SJCRH30 (cell line): ENCODE results near the gene NEU3. TPM values are rescaled to one million over a fixed set of nuclear protein-coding genes. Genes with fewer than 3 reads are reported as not detected.
"Not testable (repeated sequence)": the region's sequence is repeated elsewhere in the genome, so short reads cannot be mapped to it uniquely, and the experiment has no call there.

Experiments used
- DNase-seq, 2 experiments: peaks; one replicate each; pipeline ENCODE4 v3.0.0-alpha.2; 2015 to 2020
- H3K27ac ChIP-seq: fragments of 250-450 bp; sonication (Bioruptor Pico); 2 replicates; pipeline ENCODE4 v1.5.1; 2020; ENCODE audit warnings: mild to moderate bottlenecking, moderate library complexity
- H3K27me3 ChIP-seq: fragments of 250-450 bp; sonication (Bioruptor Pico); 2 replicates; pipeline ENCODE4 v1.5.1; 2020; ENCODE audit warnings: mild to moderate bottlenecking, moderate library complexity
- H3K36me3 ChIP-seq: fragments of 250-450 bp; sonication (Bioruptor Pico); 2 replicates; pipeline ENCODE4 v1.5.1; 2020; ENCODE audit warnings: mild to moderate bottlenecking, moderate library complexity
- H3K4me1 ChIP-seq: fragments of 250-450 bp; sonication (Bioruptor Pico); 2 replicates; pipeline ENCODE4 v1.5.1; 2020; ENCODE audit warnings: mild to moderate bottlenecking, moderate library complexity
- H3K4me3 ChIP-seq: fragments of 250-450 bp; sonication (Bioruptor Pico); 2 replicates; pipeline ENCODE4 v1.5.1; 2020; ENCODE audit warnings: mild to moderate bottlenecking, moderate library complexity
- H3K9me3 ChIP-seq: fragments of 250-450 bp; sonication (Bioruptor Pico); replicated peaks from 2 replicates; pipeline ENCODE4 v1.5.1; 2020; ENCODE audit warnings: mild to moderate bottlenecking, moderate library complexity
- total RNA-seq: library from RNA; depleted of rRNA; stranded (reverse); fragments of >200 nt; shearing (Covaris generic); gene quantifications from 2 replicates; pipeline ENCODE4 v1.2.3, GENCODE V29; 2014

The NEU3 gene
- total RNA-seq, 1 experiment from 2014 or later = 10.4 TPM

DNA sequence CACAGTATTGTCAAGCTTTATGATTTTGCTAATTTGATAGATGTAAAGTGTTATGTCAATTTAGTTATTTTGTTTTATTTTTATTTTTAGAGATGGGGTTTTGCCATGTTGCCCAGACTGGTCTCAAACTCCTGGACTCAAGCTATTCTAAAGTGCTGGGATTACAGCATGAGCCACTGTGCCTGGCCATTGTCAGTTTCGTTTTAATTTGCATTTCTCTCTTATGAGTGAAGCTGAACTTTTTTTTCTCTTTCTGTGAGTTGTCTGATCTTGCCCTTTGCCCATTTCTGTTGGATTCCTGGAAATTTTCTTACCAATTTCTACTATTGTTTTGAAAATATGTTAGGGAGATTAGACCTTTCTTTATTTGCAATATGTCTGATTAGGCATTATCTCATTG, 15.5 kb downstream of the NEU3 start:
- H3K4me1 ChIP-seq = no peaks in the 10 kb centered on the region
- H3K27me3 ChIP-seq = no peaks in the 10 kb centered on the region
- H3K9me3 ChIP-seq = no peaks in the 10 kb centered on the region
- no peak overlapping the region for H3K4me3 ChIP-seq
- no peak for DNase-seq
- peaks cover 4% of the 10 kb centered on the region; the same call in 1 of the 2 replicates for H3K36me3 ChIP-seq
- no peak overlapping the region for H3K27ac ChIP-seq

DNA sequence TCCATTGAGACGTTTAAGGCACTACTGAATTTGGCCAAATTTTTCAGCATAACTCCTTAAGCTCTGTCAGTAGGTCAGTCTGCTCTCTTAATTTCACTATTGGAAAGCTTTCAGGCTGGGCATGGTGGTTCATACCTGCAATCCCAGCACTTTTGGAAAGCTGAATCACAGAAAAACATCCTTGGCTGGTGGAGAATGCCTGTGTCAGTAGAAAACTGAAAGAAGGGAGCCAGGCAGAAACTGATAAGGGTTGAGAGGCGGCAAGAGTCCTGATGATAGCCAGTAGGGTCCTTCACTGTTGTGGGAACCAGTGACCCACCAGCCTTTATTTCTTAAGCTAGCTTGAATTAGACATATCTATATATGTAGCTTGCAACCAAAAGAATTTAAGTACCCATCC, 22.6 kb downstream of the NEU3 start:
- H3K4me3 ChIP-seq = no peak overlapping the region
- DNase-seq = no peak
- H3K27ac ChIP-seq = no peak overlapping the region
- H3K4me1 ChIP-seq = no peaks in the 10 kb centered on the region
- no peaks in the 10 kb centered on the region for H3K27me3 ChIP-seq
- H3K36me3 ChIP-seq = peaks cover under 1% of the 10 kb centered on the region; the same call in 1 of the 2 replicates
- no peaks in the 10 kb centered on the region for H3K9me3 ChIP-seq

DNA sequence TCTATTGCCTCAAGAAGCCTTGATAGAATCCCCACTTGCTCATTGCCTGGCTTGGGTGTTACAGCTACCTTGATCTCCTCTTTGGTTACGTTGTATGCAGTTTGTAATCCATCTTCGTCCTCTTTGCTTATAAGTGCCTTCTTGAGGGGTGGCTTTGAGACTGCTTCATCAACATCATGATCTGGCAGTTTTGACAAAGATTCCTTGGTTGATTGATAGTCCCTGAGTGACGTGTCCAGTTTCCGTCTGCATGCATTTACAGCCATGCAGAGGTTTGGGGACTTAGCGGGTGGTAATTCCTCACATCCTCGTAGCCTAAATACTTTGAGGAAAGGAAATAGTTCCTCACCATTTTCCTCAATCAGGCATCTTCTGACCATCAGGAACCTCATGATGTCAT, 23.1 kb downstream of the NEU3 start:
- Histone ChIP-seq H3K36me3 (no peaks in the 10 kb centered on the region; the same call in 1 of the 2 replicates), H3K27ac (no peak overlapping the region), H3K4me1 (no peaks in the 10 kb centered on the region), H3K27me3 (no peaks in the 10 kb centered on the region), H3K4me3 (no peak overlapping the region), H3K9me3 (no peaks in the 10 kb centered on the region)
- DNase-seq = no peak

DNA sequence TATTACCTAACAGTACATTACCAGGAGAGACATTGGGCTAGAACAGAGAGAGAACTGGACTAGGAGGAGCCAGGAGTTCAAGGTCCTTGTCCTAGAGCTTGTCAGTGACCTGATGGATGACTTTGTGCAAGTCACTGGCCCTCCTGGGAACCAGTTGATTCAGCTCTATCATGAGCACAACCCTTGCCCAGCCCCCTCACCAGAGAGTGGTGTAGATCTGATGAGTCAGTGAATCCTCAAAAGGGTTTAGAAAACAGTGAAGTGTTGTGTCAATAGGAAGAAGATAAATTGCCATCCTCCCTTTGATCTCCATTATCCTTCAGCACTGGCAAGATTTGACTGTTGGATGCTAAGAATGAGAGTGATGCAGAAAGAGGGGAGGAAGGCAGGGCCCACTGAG, 24.3 kb downstream of the NEU3 start:
- Histone ChIP-seq H3K27ac (no peak overlapping the region), H3K9me3 (no peaks in the 10 kb centered on the region), H3K27me3 (no peaks in the 10 kb centered on the region), H3K4me3 (no peak overlapping the region), H3K36me3 (no peaks in the 10 kb centered on the region), H3K4me1 (no peaks in the 10 kb centered on the region)
- no peak for DNase-seq

DNA sequence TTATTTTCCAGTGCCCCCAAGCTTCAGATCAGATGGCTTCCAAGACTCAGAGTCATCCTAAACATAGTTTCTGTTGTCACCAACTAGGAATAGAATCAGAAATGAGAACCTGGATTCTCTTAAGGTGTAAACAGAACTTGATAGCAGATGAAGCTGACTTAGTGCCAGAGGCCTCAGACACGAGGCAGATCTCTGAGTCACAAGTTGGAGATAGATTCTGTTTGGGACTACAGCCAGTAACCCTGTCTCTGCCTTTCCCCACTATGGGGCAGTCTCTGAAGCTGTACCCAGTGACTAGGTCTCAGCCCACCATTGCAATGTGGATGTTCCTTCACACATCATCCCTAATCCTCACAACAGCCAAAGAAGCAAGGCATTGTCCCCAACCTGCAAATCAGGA, 25.4 kb downstream of the NEU3 start:
- Histone ChIP-seq H3K27me3 (no peaks in the 10 kb centered on the region), H3K27ac (no peak overlapping the region), H3K9me3 (no peaks in the 10 kb centered on the region), H3K36me3 (no peaks in the 10 kb centered on the region), H3K4me3 (no peak overlapping the region), H3K4me1 (no peaks in the 10 kb centered on the region)
- DNase-seq = no peak

DNA sequence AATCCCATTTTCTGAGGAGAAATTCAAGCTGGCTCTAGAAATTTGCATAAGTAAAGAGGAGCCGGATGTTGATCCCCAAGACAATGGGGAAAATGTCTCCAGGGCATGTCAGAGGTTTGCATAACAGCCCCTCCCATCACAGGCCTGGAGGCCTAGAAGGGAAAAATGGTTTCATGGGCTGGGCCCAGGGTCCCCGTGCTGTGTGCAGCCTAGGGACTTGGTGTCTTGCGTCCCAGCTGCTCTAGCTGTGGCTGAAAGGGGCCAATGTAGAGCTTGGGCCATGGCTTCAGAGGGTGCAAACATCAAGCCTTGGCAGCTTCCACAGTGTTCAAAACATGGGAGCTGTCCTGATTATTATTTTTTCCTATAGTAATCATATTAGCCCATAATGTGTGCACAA, 30.5 kb downstream of the NEU3 start:
- not testable (repeated sequence) for DNase-seq, H3K9me3 ChIP-seq, H3K4me3 ChIP-seq, H3K27ac ChIP-seq, H3K4me1 ChIP-seq, H3K36me3 ChIP-seq, H3K27me3 ChIP-seq

DNA sequence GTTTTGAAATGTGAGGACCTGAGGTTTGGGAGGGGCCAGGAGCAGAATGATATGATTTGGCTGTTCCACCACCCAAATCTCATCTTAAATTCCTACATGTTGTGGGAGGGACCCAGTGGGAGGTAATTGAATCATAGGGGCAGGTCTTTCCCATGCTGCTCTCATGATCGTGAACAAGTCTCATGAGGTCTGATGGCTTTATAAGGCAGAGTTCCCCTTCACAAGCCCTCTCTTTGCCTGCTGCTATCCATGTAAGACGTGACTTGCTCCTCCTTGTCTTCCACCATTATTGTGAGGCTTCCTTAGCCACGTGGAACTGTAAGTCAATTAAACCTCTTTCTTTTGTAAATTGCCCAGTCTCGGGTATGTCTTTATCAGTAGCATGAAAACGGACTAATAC, 31.6 kb downstream of the NEU3 start:
- not testable (repeated sequence) for H3K4me1 ChIP-seq, H3K27ac ChIP-seq, H3K36me3 ChIP-seq

DNA sequence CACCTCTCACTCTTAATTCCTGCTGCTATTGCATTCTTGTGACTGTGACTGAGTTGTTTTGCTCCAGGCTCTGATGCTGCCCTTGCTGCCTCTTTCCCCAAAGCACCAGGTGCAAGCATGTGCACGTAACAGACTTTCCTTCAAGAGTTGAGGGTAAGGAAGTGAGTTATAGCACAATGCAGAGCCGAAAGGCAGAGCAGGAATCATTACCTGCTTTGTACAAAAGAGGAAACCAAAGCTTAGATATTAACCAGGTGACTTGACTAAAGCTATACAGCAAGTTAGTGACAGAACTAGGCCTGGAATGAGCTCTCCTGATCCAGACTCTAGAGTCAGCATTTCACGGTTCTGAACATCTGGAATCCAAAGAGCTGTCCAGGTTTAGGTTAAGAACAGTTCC, 33.6 kb downstream of the NEU3 start:
- Histone ChIP-seq H3K36me3 (no peaks in the 10 kb centered on the region), H3K4me1 (no peaks in the 10 kb centered on the region), H3K9me3 (no peaks in the 10 kb centered on the region), H3K4me3 (no peak overlapping the region), H3K27ac (no peak overlapping the region), H3K27me3 (no peaks in the 10 kb centered on the region)
- no peak for DNase-seq

More for the DNA sequence above, 31.6 kb downstream of the NEU3 start:
- DNase-seq, H3K27me3 ChIP-seq, H3K4me3 ChIP-seq, H3K9me3 ChIP-seq: not testable (repeated sequence)

DNA sequence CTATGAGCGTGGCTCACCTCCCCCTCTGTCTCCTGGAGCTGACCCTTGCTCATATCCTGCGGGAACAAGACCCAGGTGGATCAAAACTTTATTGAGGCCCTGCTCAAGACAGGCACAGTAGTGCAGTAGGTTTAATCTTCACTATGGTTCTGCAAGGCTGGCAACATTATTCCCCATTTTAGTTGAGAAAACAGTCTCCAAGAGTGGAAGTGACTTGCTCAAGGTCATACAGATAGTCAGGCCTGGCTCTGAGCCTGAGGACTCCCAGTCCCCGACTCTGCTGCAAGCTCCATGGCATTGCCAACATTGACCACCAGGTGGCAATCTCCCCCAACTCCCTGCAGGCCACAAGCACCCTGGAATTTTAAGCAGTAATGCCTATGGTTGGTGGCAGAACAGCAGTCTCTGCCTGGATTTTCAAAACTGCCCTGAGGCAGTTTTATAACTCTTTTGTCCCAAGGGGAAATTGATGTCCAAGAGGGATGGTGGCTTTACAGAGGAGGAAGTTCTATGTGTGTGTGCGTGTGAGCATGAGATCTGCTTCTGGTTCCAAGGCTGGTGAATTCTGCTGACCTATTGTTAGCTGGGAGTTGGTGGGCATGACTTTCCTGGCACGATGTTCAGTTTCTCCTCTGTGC, 34.1 kb downstream of the NEU3 start:
- no peak overlapping the region for H3K4me3 ChIP-seq
- DNase-seq = peak; percentile 75 to 87

DNA sequence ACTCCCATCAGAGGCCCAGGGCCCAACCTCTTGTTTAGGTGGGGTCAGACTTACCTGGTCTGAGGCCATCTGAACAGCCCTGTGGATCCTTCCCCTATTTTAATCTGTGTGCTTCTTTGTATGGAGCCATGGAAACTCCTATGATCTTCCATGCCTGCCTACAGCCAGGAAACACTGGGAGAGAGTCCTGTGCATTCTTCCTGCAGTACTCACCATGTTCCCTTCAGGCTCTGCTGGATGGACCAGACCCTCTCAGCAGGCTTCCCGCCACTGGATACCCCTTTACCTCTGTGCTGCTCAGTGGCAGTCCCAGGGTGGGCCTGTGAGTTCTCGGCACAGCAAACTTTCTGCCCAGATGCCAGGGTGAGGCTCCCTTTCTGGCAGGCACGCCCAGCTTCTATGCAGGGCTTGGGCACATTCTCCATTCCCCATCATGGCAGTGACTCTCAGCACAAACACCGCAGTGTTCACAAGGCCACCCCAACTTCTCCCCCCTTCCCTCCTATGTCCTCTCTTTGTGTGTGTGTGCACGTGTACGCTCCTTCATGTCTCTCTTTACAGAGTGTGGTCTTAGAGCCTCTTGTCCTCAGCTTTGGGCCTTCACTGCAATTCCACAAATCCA, 34.8 kb downstream of the NEU3 start:
- Histone ChIP-seq H3K36me3 (no peaks in the 10 kb centered on the region), H3K27ac (no peak overlapping the region), H3K27me3 (no peaks in the 10 kb centered on the region), H3K4me1 (no peaks in the 10 kb centered on the region), H3K4me3 (no peak overlapping the region), H3K9me3 (no peaks in the 10 kb centered on the region)
- DNase-seq = no peak

More for the DNA sequence above, 34.1 kb downstream of the NEU3 start:
- H3K27me3 ChIP-seq = no peaks in the 10 kb centered on the region
- no peak overlapping the region for H3K27ac ChIP-seq
- no peaks in the 10 kb centered on the region for H3K36me3 ChIP-seq
- H3K4me1 ChIP-seq = no peaks in the 10 kb centered on the region
- H3K9me3 ChIP-seq = no peaks in the 10 kb centered on the region

DNA sequence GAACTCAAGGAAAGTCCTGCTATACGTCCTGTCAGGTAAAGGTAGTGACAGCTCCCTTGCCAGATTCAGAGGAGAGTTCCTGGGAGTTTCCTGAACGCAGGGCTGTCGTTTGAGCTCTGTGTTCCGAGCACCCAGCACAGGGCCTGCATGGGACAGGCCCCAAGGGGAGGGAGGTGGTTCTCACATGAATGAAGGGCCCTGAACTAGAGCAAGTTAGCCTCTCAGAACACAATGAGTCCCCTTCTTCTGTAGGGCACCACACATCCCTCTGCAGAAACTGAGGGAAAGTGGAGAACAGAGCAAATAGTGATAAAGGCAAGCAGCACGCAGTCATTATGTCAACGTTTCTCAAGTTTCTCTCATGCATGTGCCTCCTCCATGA, 35.3 kb downstream of the NEU3 start:
- H3K27ac ChIP-seq = no peak overlapping the region

DNA sequence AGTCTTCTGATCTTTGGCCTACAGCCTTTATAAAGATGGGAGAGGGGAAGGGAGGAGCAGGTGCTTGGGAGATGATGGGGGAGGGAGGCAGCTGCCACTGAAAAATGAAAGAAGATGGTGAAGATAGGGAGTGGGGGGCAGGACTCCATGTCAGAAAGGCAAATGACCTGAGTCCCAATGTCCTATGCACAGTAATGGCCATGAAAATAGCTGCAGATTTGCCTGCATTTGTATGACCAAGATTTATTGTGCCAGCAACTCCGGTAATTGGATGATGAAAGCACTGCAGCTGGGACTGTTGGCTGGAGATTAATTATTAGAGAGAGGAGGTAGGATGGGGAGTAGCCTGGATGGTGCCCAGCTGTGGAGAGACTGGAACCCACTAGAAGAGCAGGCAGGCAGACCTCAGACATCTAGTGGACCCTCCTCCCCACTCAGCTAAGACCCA, 36.1 kb downstream of the NEU3 start:
- Histone ChIP-seq H3K27me3 (no peaks in the 10 kb centered on the region), H3K27ac (no peak overlapping the region), H3K9me3 (no peaks in the 10 kb centered on the region), H3K4me1 (no peaks in the 10 kb centered on the region), H3K4me3 (no peak overlapping the region), H3K36me3 (no peaks in the 10 kb centered on the region)
- DNase-seq = no peak

More for the DNA sequence above, 35.3 kb downstream of the NEU3 start:
- Histone ChIP-seq H3K9me3 (no peaks in the 10 kb centered on the region), H3K36me3 (no peaks in the 10 kb centered on the region), H3K27me3 (no peaks in the 10 kb centered on the region), H3K4me3 (no peak overlapping the region), H3K4me1 (no peaks in the 10 kb centered on the region)
- no peak for DNase-seq

DNA sequence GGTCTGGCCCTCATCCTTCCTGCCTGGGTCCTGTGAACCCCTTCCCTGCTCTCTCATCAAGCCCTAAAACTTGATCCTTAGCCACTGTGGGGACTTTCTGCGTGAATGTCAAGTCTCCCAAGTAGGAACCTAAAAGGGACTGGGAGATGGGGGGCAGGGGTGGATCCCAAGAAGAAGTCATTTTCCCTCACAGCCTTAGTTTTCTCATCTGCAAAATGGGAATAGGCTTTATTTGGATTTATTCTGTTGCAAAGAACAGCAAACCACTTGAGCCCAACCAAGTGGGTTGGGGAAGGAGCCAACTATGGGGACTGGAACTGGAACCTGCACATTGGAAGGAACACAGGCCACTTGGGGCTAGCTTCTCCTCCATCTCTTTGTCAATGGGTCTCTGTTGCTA, 36.8 kb downstream of the NEU3 start:
- no peak overlapping the region for H3K4me3 ChIP-seq
- no peaks in the 10 kb centered on the region for H3K9me3 ChIP-seq
- no peak overlapping the region for H3K27ac ChIP-seq
- H3K27me3 ChIP-seq = no peaks in the 10 kb centered on the region
- no peaks in the 10 kb centered on the region for H3K36me3 ChIP-seq
- H3K4me1 ChIP-seq = no peaks in the 10 kb centered on the region
- no peak for DNase-seq

DNA sequence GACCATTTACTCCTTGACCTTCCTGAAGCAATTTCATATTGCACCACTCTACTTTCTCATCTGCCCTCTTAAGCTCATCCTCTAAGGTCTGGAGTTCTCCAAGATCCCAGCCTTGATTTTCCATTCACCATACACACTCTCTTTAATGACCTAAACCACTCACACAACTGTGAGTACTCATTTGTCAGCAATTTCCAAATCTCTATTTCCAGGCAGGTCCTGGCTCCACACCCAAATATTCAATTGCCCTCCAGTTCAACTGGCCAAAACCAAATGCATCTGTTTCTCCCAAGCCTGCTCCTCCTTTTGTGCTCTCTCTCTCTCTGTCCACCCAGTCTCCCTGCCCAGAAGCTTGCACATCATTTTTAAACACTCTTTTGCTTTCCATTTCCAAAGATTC, 39.6 kb downstream of the NEU3 start:
- no peak overlapping the region for H3K4me3 ChIP-seq
- no peak for DNase-seq

DNA sequence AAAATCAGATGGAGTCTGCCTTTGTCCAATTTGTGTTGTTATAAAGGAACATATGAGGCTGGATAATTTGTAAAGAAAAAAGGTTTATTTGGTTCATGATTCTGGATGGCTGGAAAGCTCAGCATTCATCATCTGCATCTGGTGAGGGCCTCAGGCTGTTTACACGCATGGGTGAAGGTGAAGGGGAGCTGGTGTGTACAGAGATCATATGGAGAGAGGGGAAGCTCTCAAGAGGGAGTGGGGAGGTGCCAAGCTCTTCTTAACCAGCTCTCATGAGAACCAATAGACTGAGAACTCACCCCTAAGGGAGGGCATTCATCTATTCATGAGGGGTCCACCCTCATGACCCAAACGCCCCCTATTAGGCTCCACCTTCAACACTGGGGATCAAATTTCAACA, 40.0 kb downstream of the NEU3 start:
- no peaks in the 10 kb centered on the region for H3K27me3 ChIP-seq
- H3K36me3 ChIP-seq = no peaks in the 10 kb centered on the region
- H3K27ac ChIP-seq = no peak overlapping the region
- no peak for DNase-seq
- H3K9me3 ChIP-seq = no peaks in the 10 kb centered on the region
- no peaks in the 10 kb centered on the region for H3K4me1 ChIP-seq
- H3K4me3 ChIP-seq = no peak overlapping the region

More for the DNA sequence above, 39.6 kb downstream of the NEU3 start:
- no peaks in the 10 kb centered on the region for H3K9me3 ChIP-seq
- H3K27me3 ChIP-seq = no peaks in the 10 kb centered on the region
- no peaks in the 10 kb centered on the region for H3K4me1 ChIP-seq
- no peak overlapping the region for H3K27ac ChIP-seq
- H3K36me3 ChIP-seq = no peaks in the 10 kb centered on the region
